ENCODE results near the gene UNC5CL.

UNC5CL gene

DNA sequence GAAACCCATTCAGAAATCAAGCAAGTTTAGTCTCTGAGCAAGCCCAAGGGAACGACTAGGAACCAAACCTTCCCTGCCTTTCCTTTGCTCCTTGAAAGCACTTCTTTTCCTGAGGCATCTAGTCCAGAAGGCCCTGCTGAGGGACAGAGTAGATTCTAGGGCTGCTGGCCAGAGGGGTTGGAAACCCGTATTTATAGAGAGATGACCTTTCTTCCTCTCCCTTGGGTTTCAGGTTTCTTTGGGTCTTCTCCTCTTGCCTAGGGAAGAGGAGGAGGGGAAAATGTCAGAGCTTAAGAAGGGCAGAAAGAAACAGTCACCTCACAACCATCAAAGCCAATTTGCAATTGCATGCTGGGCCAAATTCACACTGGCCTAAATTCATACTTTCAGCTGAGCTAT lies 19.8 kb upstream of the UNC5CL start:
- Histone ChIP-seq H3K27me3 (ENCODE audit: insufficient read depth, poor library complexity, severe bottlenecking) (no peaks in the 10 kb centered on the region), H3K27ac (replicated peaks) (no peak overlapping the region), H3K4me3 (replicated peaks; ENCODE audit: insufficient read depth, low read length) (no peak overlapping the region)
- DNase-seq (ENCODE audit: low read depth in 1 of 2, low spot score in 1 of 2), result no peak
- TF ChIP-seq GABPA (IDR thresholded peaks at IDR 0.05; ENCODE audit: low read depth) (no peak), SPI1 (IDR thresholded peaks at IDR 0.05; ENCODE audit: borderline replicate concordance, low read depth) (no peak), POLR2AphosphoS5 (IDR thresholded peaks at IDR 0.05; ENCODE audit: low read depth) (no peak)
- TF ChIP-seq, protein P1, sequence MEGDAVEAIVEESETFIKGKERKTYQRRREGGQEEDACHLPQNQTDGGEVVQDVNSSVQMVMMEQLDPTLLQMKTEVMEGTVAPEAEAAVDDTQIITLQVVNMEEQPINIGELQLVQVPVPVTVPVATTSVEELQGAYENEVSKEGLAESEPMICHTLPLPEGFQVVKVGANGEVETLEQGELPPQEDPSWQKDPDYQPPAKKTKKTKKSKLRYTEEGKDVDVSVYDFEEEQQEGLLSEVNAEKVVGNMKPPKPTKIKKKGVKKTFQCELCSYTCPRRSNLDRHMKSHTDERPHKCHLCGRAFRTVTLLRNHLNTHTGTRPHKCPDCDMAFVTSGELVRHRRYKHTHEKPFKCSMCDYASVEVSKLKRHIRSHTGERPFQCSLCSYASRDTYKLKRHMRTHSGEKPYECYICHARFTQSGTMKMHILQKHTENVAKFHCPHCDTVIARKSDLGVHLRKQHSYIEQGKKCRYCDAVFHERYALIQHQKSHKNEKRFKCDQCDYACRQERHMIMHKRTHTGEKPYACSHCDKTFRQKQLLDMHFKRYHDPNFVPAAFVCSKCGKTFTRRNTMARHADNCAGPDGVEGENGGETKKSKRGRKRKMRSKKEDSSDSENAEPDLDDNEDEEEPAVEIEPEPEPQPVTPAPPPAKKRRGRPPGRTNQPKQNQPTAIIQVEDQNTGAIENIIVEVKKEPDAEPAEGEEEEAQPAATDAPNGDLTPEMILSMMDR (IDR thresholded peaks at IDR 0.05; ENCODE audit: insufficient read depth, low read length), result no peak
- TF ChIP-seq, protein P2, sequence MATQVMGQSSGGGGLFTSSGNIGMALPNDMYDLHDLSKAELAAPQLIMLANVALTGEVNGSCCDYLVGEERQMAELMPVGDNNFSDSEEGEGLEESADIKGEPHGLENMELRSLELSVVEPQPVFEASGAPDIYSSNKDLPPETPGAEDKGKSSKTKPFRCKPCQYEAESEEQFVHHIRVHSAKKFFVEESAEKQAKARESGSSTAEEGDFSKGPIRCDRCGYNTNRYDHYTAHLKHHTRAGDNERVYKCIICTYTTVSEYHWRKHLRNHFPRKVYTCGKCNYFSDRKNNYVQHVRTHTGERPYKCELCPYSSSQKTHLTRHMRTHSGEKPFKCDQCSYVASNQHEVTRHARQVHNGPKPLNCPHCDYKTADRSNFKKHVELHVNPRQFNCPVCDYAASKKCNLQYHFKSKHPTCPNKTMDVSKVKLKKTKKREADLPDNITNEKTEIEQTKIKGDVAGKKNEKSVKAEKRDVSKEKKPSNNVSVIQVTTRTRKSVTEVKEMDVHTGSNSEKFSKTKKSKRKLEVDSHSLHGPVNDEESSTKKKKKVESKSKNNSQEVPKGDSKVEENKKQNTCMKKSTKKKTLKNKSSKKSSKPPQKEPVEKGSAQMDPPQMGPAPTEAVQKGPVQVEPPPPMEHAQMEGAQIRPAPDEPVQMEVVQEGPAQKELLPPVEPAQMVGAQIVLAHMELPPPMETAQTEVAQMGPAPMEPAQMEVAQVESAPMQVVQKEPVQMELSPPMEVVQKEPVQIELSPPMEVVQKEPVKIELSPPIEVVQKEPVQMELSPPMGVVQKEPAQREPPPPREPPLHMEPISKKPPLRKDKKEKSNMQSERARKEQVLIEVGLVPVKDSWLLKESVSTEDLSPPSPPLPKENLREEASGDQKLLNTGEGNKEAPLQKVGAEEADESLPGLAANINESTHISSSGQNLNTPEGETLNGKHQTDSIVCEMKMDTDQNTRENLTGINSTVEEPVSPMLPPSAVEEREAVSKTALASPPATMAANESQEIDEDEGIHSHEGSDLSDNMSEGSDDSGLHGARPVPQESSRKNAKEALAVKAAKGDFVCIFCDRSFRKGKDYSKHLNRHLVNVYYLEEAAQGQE (IDR thresholded peaks at IDR 0.05; ENCODE audit: insufficient replicate concordance, low read depth), result no peak

DNA sequence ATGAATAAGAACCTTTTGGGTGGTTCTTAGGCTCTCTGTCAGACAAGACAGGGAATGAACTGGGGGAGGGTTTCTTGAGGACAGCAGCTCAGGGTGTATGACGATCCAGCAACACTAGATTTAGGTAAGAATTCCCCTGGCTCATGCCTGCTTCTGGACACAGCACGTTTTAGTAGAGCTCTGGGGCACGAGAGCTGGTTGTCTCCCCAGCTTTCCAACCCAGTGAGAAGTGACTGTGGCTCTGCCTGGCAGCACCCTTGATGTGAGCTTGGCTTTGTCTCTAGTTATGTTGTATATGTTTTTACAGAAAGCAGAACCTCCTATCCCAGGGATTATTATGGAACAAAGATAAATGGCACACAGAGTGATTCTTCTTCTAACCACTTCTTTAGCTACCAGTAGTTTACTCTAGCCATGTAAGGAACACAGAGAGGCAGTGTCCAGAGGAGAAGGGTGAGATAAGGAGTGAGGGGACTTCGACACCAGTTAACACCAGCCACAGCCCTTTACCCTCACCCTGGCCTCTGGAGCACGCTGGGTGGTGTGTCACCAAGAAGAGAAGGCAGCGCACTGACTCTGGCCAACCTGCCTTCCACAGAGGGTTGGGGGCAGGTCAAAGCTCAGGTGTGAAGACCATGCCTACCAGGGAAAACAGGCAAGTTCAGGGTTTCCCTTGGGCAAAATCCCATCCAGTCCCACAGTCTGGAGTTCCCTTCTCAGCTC lies 17.9 kb upstream of the UNC5CL start:
- DNase-seq (ENCODE audit: low read depth in 1 of 2, low spot score in 1 of 2), result no peak
- Histone ChIP-seq H3K27ac (replicated peaks) (no peak overlapping the region), H3K4me3 (replicated peaks; ENCODE audit: insufficient read depth, low read length) (no peak overlapping the region), H3K27me3 (ENCODE audit: insufficient read depth, poor library complexity, severe bottlenecking) (no peaks in the 10 kb centered on the region)
- TF ChIP-seq SPI1 (IDR thresholded peaks at IDR 0.05; ENCODE audit: borderline replicate concordance, low read depth) (no peak), POLR2AphosphoS5 (IDR thresholded peaks at IDR 0.05; ENCODE audit: low read depth) (no peak), GABPA (IDR thresholded peaks at IDR 0.05; ENCODE audit: low read depth) (no peak)
- TF ChIP-seq, protein P2 (IDR thresholded peaks at IDR 0.05; ENCODE audit: insufficient replicate concordance, low read depth), result no peak
- TF ChIP-seq, protein P1 (IDR thresholded peaks at IDR 0.05; ENCODE audit: insufficient read depth, low read length), result no peak

DNA sequence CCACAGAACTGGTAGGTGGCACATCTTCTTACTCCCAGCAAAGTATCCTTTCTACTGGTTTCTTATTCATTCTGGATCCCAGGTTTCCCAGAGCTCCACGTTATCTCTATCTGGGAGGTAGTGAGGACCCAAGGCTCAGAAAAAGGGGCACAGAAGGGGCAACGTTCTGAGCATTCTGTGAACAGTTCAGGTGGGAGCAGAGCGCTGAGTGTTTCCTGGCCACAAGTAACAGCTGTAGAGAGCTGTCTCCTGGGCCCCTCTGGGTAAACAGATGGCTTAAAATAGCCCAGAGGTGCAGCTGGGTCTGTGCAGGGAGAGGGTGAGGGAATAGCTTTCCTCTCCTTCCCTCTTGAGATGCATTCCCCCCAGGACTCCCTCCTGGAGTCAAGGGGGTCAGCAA lies 16.1 kb upstream of the UNC5CL start:
- Histone ChIP-seq H3K27ac (replicated peaks) (no peak overlapping the region), H3K27me3 (ENCODE audit: insufficient read depth, poor library complexity, severe bottlenecking) (no peaks in the 10 kb centered on the region), H3K4me3 (replicated peaks; ENCODE audit: insufficient read depth, low read length) (no peak overlapping the region)
- TF ChIP-seq, protein P2 (IDR thresholded peaks at IDR 0.05; ENCODE audit: insufficient replicate concordance, low read depth), result no peak
- TF ChIP-seq POLR2AphosphoS5 (IDR thresholded peaks at IDR 0.05; ENCODE audit: low read depth) (no peak), GABPA (IDR thresholded peaks at IDR 0.05; ENCODE audit: low read depth) (no peak), SPI1 (IDR thresholded peaks at IDR 0.05; ENCODE audit: borderline replicate concordance, low read depth) (no peak)
- TF ChIP-seq, protein P1 (IDR thresholded peaks at IDR 0.05; ENCODE audit: insufficient read depth, low read length), result no peak
- no peak for DNase-seq (ENCODE audit: low read depth in 1 of 2, low spot score in 1 of 2)
